Measurements from ENCODE around the gene FCRL2.
A peak's percentile ranks its signal among the peaks of the same experiment; 100 is the strongest.

FCRL2 gene

GRCh38 chr1:157775101-157775870 lies 1.6 kb downstream of the FCRL2 start:
- TF ChIP-seq CTCF (IDR thresholded peaks at IDR 0.05; ENCODE audit: low read depth, low read length, missing control alignments): no peak
- H3K4me3 ChIP-seq (ENCODE audit: low read depth, low read length): no peak overlapping the region
- DNase-seq (ENCODE audit: low read depth): no peak

- H3K4me3 ChIP-seq (ENCODE audit: low read depth, low read length): no peak overlapping the region
- TF ChIP-seq CTCF (IDR thresholded peaks at IDR 0.05; ENCODE audit: low read depth, low read length, missing control alignments): no peak
Observed at GRCh38 chr1:157774412-157774811, 2.5 kb downstream of the FCRL2 start.

GRCh38 chr1:157773493-157774350 lies 3.2 kb downstream of the FCRL2 start:
- DNase-seq (ENCODE audit: low read depth): no peak
- peak; percentile 70 for TF ChIP-seq CTCF (IDR thresholded peaks at IDR 0.05; ENCODE audit: low read depth, low read length, missing control alignments)
- H3K4me3 ChIP-seq (ENCODE audit: low read depth, low read length): no peak overlapping the region

More at GRCh38 chr1:157774412-157774811, 2.5 kb downstream of the FCRL2 start:
- no peak for DNase-seq (ENCODE audit: low read depth)

GRCh38 chr1:157771661-157772425 lies 5.1 kb downstream of the FCRL2 start:
- no peak for DNase-seq (ENCODE audit: low read depth)
- no peak overlapping the region for H3K4me3 ChIP-seq (ENCODE audit: low read depth, low read length)
- no peak for TF ChIP-seq CTCF (IDR thresholded peaks at IDR 0.05; ENCODE audit: low read depth, low read length, missing control alignments)

- no peak overlapping the region for H3K4me3 ChIP-seq (ENCODE audit: low read depth, low read length)
- TF ChIP-seq CTCF (IDR thresholded peaks at IDR 0.05; ENCODE audit: low read depth, low read length, missing control alignments): peak; percentile 50
- no peak for DNase-seq (ENCODE audit: low read depth)
Observed at GRCh38 chr1:157770442-157771043, 6.4 kb downstream of the FCRL2 start.

GRCh38 chr1:157766792-157767191 lies 10.1 kb downstream of the FCRL2 start:
- no peak for TF ChIP-seq CTCF (IDR thresholded peaks at IDR 0.05; ENCODE audit: low read depth, low read length, missing control alignments)
- DNase-seq (ENCODE audit: low read depth): no peak
- H3K4me3 ChIP-seq (ENCODE audit: low read depth, low read length): no peak overlapping the region
